Right renal cortex interstitium (tissue), 3 donors: ENCODE measurements around the gene KIR2DL1. TPM values are rescaled to one million over a fixed set of nuclear protein-coding genes. Genes with fewer than 3 reads are reported as not detected.
"Not testable (repeated sequence)": the region's sequence is repeated elsewhere in the genome, so short reads cannot be mapped to it uniquely, and the experiment has no call there.

ENCODE experiments used
- DNase-seq, 3 donors: peaks; one replicate each; pipeline ENCODE4 v3.0.0-alpha.2; 2013; ENCODE audit warnings: low read depth in 3 of 3, low spot score in 2 of 3
- polyA plus RNA-seq, 3 donors: library from polyadenylated mRNA; unstranded; fragments of 120-200 nt; gene quantifications; one replicate each; pipeline ENCODE4 v1.2.1, GENCODE V29; 2013; ENCODE audit not compliant: insufficient read length in 3 of 3

Gene KIR2DL1
- polyA plus RNA-seq, 3 donors = 0.10 TPM; not detected in 2

GRCh38 chr19:54816251-54816650 is 46.7 kb downstream of the KIR2DL1 start, which contains the start of gene KIR3DL1:
KIR3DL1 (plus strand) TSS chr19:54816468.
- DNase-seq = not testable (repeated sequence)

GRCh38 chr19:54817670-54818536 is 48.3 kb downstream of the KIR2DL1 start:
- no peak for DNase-seq

GRCh38 chr19:54824416-54824815 is 54.8 kb downstream of the KIR2DL1 start:
- not testable (repeated sequence) for DNase-seq

GRCh38 chr19:54825326-54825725 is 55.7 kb downstream of the KIR2DL1 start:
- not testable (repeated sequence) for DNase-seq

- DNase-seq = not testable (repeated sequence)
These were observed 58.5 kb downstream of the KIR2DL1 start for GRCh38 chr19:54828064-54828463.

GRCh38 chr19:54832496-54832895 is 62.9 kb downstream of the KIR2DL1 start, which contains the start of gene KIR2DS4:
KIR2DS4 (plus strand) TSS chr19:54832676.
- DNase-seq = not testable (repeated sequence)

Other genes starting within 250 kb of the KIR2DL1 start
- gene LILRA2, start 196.0 kb upstream of the KIR2DL1 start, polyA plus RNA-seq = under 1 TPM; 0.55 to 0.92 (median 0.58) TPM
- under 1 TPM; 0.43 to 0.61 (median 0.51) TPM for gene LILRA1, start 176.2 kb upstream of the KIR2DL1 start, polyA plus RNA-seq
- gene LILRB1, start 139.3 kb upstream of the KIR2DL1 start, polyA plus RNA-seq = 1 to 10 TPM; 1.2 to 1.6 (median 1.5) TPM
- gene LILRB4, start 106.8 kb upstream of the KIR2DL1 start, polyA plus RNA-seq = 1 to 10 TPM in 2 of 3 donors, under 1 TPM in 1; 0.67 to 1.2 (median 1.1) TPM
- gene KIR3DL3, start 45.4 kb upstream of the KIR2DL1 start, polyA plus RNA-seq = not detected
- under 1 TPM in 1 of 3 donors, not detected in 2; 0.10 TPM for gene KIR2DL3, start 31.3 kb upstream of the KIR2DL1 start, polyA plus RNA-seq
- gene KIR2DL4, start 33.8 kb downstream of the KIR2DL1 start, polyA plus RNA-seq = not detected
- not detected for gene KIR3DL1, start 46.7 kb downstream of the KIR2DL1 start, polyA plus RNA-seq
- under 1 TPM in 1 of 3 donors, not detected in 2; 0.10 TPM for gene KIR2DS4, start 62.9 kb downstream of the KIR2DL1 start, polyA plus RNA-seq
- not detected for gene KIR3DL2, start 80.7 kb downstream of the KIR2DL1 start, polyA plus RNA-seq
- gene FCAR, start 104.4 kb downstream of the KIR2DL1 start, polyA plus RNA-seq = under 1 TPM; 0.08 to 0.37 (median 0.24) TPM
- under 1 TPM; 0.19 to 0.21 (median 0.19) TPM for gene NCR1, start 136.4 kb downstream of the KIR2DL1 start, polyA plus RNA-seq
- gene NLRP7, start 177.7 kb downstream of the KIR2DL1 start, polyA plus RNA-seq = under 1 TPM in 1 of 3 donors, not detected in 2; 0.08 TPM
- 10 to 100 TPM in 2 of 3 donors, 1 to 10 TPM in 1; 6.9 to 25.8 (median 20.5) TPM for gene NLRP2, start 196.6 kb downstream of the KIR2DL1 start, polyA plus RNA-seq